Tibial nerve (tissue), 4 donors: ENCODE data around the gene QPRT. TPM values are rescaled to one million over a fixed set of nuclear protein-coding genes. Genes with fewer than 3 reads are reported as not detected.

Experiments used
- DNase-seq, 2 donors: peaks; one replicate each; pipeline ENCODE4 v3.0.0-alpha.2; 2019; ENCODE audit warnings: low spot score in 2 of 2
- H3K27ac ChIP-seq, 4 donors: fragments of 200-600 bp; sonication (generic) in 3 of 4; one replicate each; pipeline ENCODE4 v1.5.1; 2017 to 2019; ENCODE audit warnings: mild to moderate bottlenecking in 1 of 4
- H3K27me3 ChIP-seq, 2 donors: fragments of 200-600 bp; sonication (generic) in 1 of 2; one replicate each; pipeline versions ENCODE4 v1.5.1 to v1.6.0; 2017 to 2019
- H3K36me3 ChIP-seq, 3 donors: fragments of 200-600 bp; sonication (generic); one replicate each; pipeline ENCODE4 v1.5.1; 2018 to 2019
- H3K4me1 ChIP-seq, 4 donors: fragments of 200-600 bp; sonication (generic) in 3 of 4; one replicate each; pipeline ENCODE4 v1.5.1; 2017 to 2019
- H3K4me3 ChIP-seq, 4 donors: fragments of 200-600 bp; sonication (generic) in 3 of 4; one replicate each; pipeline ENCODE4 v1.5.1; 2017 to 2019; ENCODE audit warnings: mild to moderate bottlenecking in 1 of 4, moderate library complexity in 1 of 4
- H3K9me3 ChIP-seq, 4 donors: fragments of 200-600 bp; sonication (generic) in 3 of 4; one replicate each; pipeline ENCODE4 v1.5.1; 2017 to 2019
- EP300 ChIP-seq, 2 donors: sonication (generic); formaldehyde crosslinking; IDR thresholded peaks; one replicate each; pipeline ENCODE4 v1.6.1; 2017; ENCODE audit warnings: antibody characterized with exemption in 2 of 2, mild to moderate bottlenecking in 1 of 2
- POLR2A ChIP-seq, 2 donors: fragments of 450-650 bp; IDR thresholded peaks; one replicate each; pipeline ENCODE4 v1.6.1; 2017; ENCODE audit warnings: antibody characterized with exemption in 2 of 2, mild to moderate bottlenecking in 2 of 2, moderate library complexity in 2 of 2
- WGBS, 2 donors: methylation state at CpG; one replicate each; pipeline ENCODE4 v1.1.5; 2018; 5-methylcytosine and 5-hydroxymethylcytosine counted together
- total RNA-seq, 4 donors: library from RNA; depleted of rRNA; stranded (reverse); fragments of >200 nt; gene quantifications; one replicate each; pipeline ENCODE4 v1.1.0, GENCODE V29; 2016
- TF ChIP-seq, protein P1 (sequence below), 5 experiments: fragments of 200-600 bp in 3 of 5; fragments of 450-650 bp in 2 of 5; sonication (generic) in 3 of 5; IDR thresholded peaks; one replicate each; pipeline ENCODE4 v1.5.1; 2016 to 2019; ENCODE audit warnings: antibody characterized with exemption in 5 of 5, mild to moderate bottlenecking in 3 of 5, moderate library complexity in 2 of 5

Gene QPRT
- total RNA-seq, 4 donors from 2014 or later, result 15.3 to 50.4 (median 38.5) TPM

GRCh38 chr16:29644338-29644857, 34.6 kb upstream of the QPRT start:
- WGBS, 2 donors, result 62 to 63% methylated on average over 9 of the region's 9 CpGs

DNA sequence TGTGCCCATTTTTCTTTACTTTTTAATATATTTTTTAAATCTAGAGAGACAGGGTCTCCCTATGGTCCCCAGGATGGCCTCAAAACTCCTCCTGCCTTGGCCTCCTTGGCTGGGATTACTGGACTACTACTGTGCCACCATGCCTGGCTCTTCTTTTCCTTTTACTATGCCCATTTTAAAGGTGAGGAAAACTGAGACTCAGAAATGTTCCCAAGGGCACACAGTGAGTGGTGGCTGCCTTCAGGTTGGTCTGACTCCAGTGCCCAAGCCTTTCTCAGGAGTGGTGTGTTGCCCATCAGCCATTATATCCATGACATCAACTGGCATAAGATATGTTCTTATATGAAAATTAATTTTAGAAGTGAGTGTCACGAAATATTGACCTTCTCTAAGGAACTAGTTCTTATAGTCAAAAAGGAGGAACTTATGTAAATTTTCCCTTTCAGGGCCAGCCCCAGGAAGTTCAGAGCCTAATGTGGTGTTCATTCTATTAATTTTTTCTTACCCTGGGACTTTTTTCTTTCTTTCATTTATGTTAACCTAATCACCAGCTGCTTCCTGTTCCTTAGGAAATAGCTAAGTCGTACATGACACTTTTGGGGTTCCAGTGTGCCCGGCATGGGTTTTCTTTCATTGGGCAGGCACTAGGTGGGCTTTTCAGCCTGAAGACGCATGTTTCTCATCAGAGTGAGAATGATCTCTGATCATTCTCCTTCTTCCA, 33.8 kb upstream of the QPRT start:
- Histone ChIP-seq H3K36me3 (no peaks in the 10 kb centered on the region), H3K9me3 (no peaks in the 10 kb centered on the region), H3K27me3 (no peaks in the 10 kb centered on the region), H3K4me1 (no peaks in the 10 kb centered on the region), H3K4me3 (no peak overlapping the region), H3K27ac (no peak overlapping the region)
- 68 to 77% methylated on average over 4 of the region's 4 CpGs for WGBS, 2 donors
- no peak for DNase-seq
- TF ChIP-seq, protein P1, sequence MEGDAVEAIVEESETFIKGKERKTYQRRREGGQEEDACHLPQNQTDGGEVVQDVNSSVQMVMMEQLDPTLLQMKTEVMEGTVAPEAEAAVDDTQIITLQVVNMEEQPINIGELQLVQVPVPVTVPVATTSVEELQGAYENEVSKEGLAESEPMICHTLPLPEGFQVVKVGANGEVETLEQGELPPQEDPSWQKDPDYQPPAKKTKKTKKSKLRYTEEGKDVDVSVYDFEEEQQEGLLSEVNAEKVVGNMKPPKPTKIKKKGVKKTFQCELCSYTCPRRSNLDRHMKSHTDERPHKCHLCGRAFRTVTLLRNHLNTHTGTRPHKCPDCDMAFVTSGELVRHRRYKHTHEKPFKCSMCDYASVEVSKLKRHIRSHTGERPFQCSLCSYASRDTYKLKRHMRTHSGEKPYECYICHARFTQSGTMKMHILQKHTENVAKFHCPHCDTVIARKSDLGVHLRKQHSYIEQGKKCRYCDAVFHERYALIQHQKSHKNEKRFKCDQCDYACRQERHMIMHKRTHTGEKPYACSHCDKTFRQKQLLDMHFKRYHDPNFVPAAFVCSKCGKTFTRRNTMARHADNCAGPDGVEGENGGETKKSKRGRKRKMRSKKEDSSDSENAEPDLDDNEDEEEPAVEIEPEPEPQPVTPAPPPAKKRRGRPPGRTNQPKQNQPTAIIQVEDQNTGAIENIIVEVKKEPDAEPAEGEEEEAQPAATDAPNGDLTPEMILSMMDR (IDR thresholded peaks at IDR 0.05), result no peak
- TF ChIP-seq EP300 (IDR thresholded peaks at IDR 0.05), result no peak
- TF ChIP-seq POLR2A (IDR thresholded peaks at IDR 0.05), result no peak

More at GRCh38 chr16:29644338-29644857, 34.6 kb upstream of the QPRT start:
- Histone ChIP-seq H3K4me3 (no peak overlapping the region), H3K4me1 (no peaks in the 10 kb centered on the region), H3K27ac (no peak overlapping the region), H3K36me3 (no peaks in the 10 kb centered on the region), H3K9me3 (no peaks in the 10 kb centered on the region), H3K27me3 (no peaks in the 10 kb centered on the region)
- TF ChIP-seq POLR2A (IDR thresholded peaks at IDR 0.05), result no peak
- TF ChIP-seq, protein P1 (IDR thresholded peaks at IDR 0.05), result no peak
- no peak for DNase-seq

GRCh38 chr16:29645694-29646187, 33.2 kb upstream of the QPRT start:
- Histone ChIP-seq H3K9me3 (no peaks in the 10 kb centered on the region), H3K27me3 (no peaks in the 10 kb centered on the region), H3K36me3 (no peaks in the 10 kb centered on the region), H3K4me3 (no peak overlapping the region), H3K27ac (no peak overlapping the region), H3K4me1 (no peaks in the 10 kb centered on the region)
- TF ChIP-seq POLR2A (IDR thresholded peaks at IDR 0.05) (no peak), EP300 (IDR thresholded peaks at IDR 0.05) (no peak)
- TF ChIP-seq, protein P1 (IDR thresholded peaks at IDR 0.05), result no peak
- DNase-seq, result no peak
- 65 to 76% methylated on average over 4 of the region's 4 CpGs for WGBS, 2 donors

DNA sequence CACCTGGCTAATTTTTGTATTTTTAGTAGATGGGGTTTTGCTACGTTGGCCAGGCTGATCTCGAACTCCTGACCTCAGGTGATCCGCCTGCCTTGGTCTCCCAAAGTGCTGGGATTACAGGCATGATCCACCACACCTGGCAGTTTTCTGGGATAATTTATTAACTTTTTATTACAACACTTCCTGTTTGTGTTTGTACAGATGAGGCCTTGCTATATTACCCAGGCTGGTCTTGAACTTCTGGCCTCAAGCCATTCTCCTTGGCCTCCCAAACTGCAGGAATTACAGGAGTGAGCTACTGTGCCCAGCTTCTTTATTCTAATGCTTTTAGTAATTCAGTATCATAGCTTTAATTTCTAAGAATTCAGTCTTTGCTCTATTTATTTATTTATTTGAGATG, 32.0 kb upstream of the QPRT start:
- Histone ChIP-seq H3K27ac (no peak overlapping the region), H3K4me1 (no peaks in the 10 kb centered on the region), H3K9me3 (no peaks in the 10 kb centered on the region), H3K4me3 (no peak overlapping the region), H3K27me3 (no peaks in the 10 kb centered on the region), H3K36me3 (no peaks in the 10 kb centered on the region)
- no peak for DNase-seq
- 92 to 93% methylated on average over 3 of the region's 3 CpGs for whole genome bisulfite sequencing, 2 donors
- TF ChIP-seq POLR2A (IDR thresholded peaks at IDR 0.05) (no peak), EP300 (IDR thresholded peaks at IDR 0.05) (no peak)
- TF ChIP-seq, protein P1 (IDR thresholded peaks at IDR 0.05), result no peak
